HepG2 (cell line): ENCODE data around the gene ETFDH. TPM values are rescaled to one million over a fixed set of nuclear protein-coding genes. Genes with fewer than 3 reads are reported as not detected.

Experiments used
- FOXK2 ChIP-seq: fragments of 450-650 bp; IDR thresholded peaks from 2 replicates; pipeline ENCODE4 v1.6.1; 2016
- HOXA5 ChIP-seq: sonication (generic); formaldehyde crosslinking; IDR thresholded peaks from 2 replicates; pipeline ENCODE4 v1.4.0; 2020; ENCODE audit warnings: missing genetic modification reagents
- KLF12 ChIP-seq: sonication (generic); formaldehyde crosslinking; IDR thresholded peaks from 2 replicates; pipeline ENCODE4 v1.4.0; 2020; ENCODE audit warnings: missing genetic modification reagents, borderline replicate concordance
- LCORL ChIP-seq, 2 experiments: fragments of 450-650 bp in 1 of 2; sonication (generic) in 1 of 2; formaldehyde crosslinking in 1 of 2; IDR thresholded peaks; 2 replicates each; pipeline versions ENCODE4 v1.5.0 to v1.6.1; 2017 to 2020; ENCODE audit warnings: antibody characterized with exemption in 1 of 2, missing genetic modification reagents in 1 of 2
- PCBP2 ChIP-seq: fragments of 200-400 bp; formaldehyde crosslinking; optimal IDR thresholded peaks from 2 replicates; pipeline ENCODE3; 2018; ENCODE audit warnings: low read length, low read depth; ENCODE audit not compliant: poor library complexity, severe bottlenecking
- SMAD1 ChIP-seq: sonication (generic); formaldehyde crosslinking; IDR thresholded peaks from 2 replicates; pipeline ENCODE4 v1.4.0; 2020; ENCODE audit warnings: missing genetic modification reagents, low read depth, mild to moderate bottlenecking, borderline replicate concordance
- SRSF9 ChIP-seq: fragments of 200-400 bp; formaldehyde crosslinking; IDR thresholded peaks from 2 replicates; pipeline ENCODE4 v1.6.1; 2018; ENCODE audit warnings: borderline replicate concordance, mild to moderate bottlenecking, low read depth, low read length; ENCODE audit not compliant: insufficient read depth, poor library complexity, severe bottlenecking
- ZFP37 ChIP-seq: sonication (generic); formaldehyde crosslinking; IDR thresholded peaks from 2 replicates; pipeline ENCODE4 v1.4.0; 2020; ENCODE audit warnings: missing genetic modification reagents, borderline replicate concordance
- ZNF143 ChIP-seq: sonication (generic); formaldehyde crosslinking; IDR thresholded peaks from 2 replicates; pipeline ENCODE4 v1.4.0; 2020; ENCODE audit warnings: missing genetic modification reagents
- ZNF251 ChIP-seq: sonication (generic); formaldehyde crosslinking; IDR thresholded peaks from 2 replicates; pipeline ENCODE4 v1.9.0; 2021; ENCODE audit warnings: mild to moderate bottlenecking, missing genetic modification reagents
- ZNF350 ChIP-seq: sonication (generic); formaldehyde crosslinking; IDR thresholded peaks from 2 replicates; pipeline ENCODE4 v1.4.0; 2020; ENCODE audit warnings: mild to moderate bottlenecking, low read depth, missing genetic modification reagents, borderline replicate concordance
- ZNF354B ChIP-seq: sonication (generic); formaldehyde crosslinking; IDR thresholded peaks from 2 replicates; pipeline ENCODE4 v1.8.0; 2022; ENCODE audit warnings: mild to moderate bottlenecking, missing genetic modification reagents
- ZNF558 ChIP-seq: sonication (generic); formaldehyde crosslinking; IDR thresholded peaks from 2 replicates; pipeline ENCODE4 v1.9.0; 2022; ENCODE audit warnings: mild to moderate bottlenecking, missing genetic modification reagents, borderline replicate concordance
- ZZZ3 ChIP-seq: sonication (generic); formaldehyde crosslinking; IDR thresholded peaks from 2 replicates; pipeline ENCODE4 v1.4.0; 2020; ENCODE audit warnings: missing genetic modification reagents, mild to moderate bottlenecking, borderline replicate concordance
- polyA plus RNA-seq, 8 experiments: library from polyadenylated mRNA; depleted of rRNA in 3 of 8; stranded (reverse) in 7 of 8; unstranded in 1 of 8; fragments of >200 nt; fragmentation: Illumina TruSeq in 4 of 8; extraction: Trizol in 4 of 8; gene quantifications; 2 replicates each; pipeline versions ENCODE4 v1.2.1 to v1.2.3, GENCODE V29; 2011 to 2016; ENCODE audit warnings: low read depth in 4 of 8, missing spikeins in 1 of 8, mixed read lengths in 1 of 8; ENCODE audit not compliant: insufficient read depth in 1 of 8
- total RNA-seq, 5 experiments: library from RNA; depleted of rRNA; stranded (reverse); fragments of >200 nt; fragmentation: Illumina TruSeq; extraction: Trizol; gene quantifications; 2 replicates each; pipeline ENCODE4 v1.2.3, GENCODE V29; 2016; ENCODE audit warnings: low read depth in 1 of 5
- TF ChIP-seq, protein P1 (sequence below): fragments of 450-650 bp; IDR thresholded peaks from 2 replicates; pipeline ENCODE4 v1.6.1; 2016
- TF ChIP-seq, protein P2 (sequence below): sonication (generic); formaldehyde crosslinking; IDR thresholded peaks from 2 replicates; pipeline ENCODE4 v1.4.0; 2020; ENCODE audit warnings: mild to moderate bottlenecking, missing genetic modification reagents
- TF ChIP-seq, protein P3 (sequence below): sonication (generic); formaldehyde crosslinking; IDR thresholded peaks from 2 replicates; pipeline ENCODE4 v1.4.0; 2020; ENCODE audit warnings: missing genetic modification reagents
- TF ChIP-seq, protein P4 (sequence below): sonication (generic); formaldehyde crosslinking; IDR thresholded peaks from 2 replicates; pipeline ENCODE4 v1.4.0; 2020; ENCODE audit warnings: mild to moderate bottlenecking, missing genetic modification reagents, borderline replicate concordance

ETFDH gene
- total and polyA plus RNA-seq, 2 of the 13 experiments (the other 11 are each of a cell fraction or from before 2014, with no cell fraction given), result 14.7 to 17.8 TPM

DNA sequence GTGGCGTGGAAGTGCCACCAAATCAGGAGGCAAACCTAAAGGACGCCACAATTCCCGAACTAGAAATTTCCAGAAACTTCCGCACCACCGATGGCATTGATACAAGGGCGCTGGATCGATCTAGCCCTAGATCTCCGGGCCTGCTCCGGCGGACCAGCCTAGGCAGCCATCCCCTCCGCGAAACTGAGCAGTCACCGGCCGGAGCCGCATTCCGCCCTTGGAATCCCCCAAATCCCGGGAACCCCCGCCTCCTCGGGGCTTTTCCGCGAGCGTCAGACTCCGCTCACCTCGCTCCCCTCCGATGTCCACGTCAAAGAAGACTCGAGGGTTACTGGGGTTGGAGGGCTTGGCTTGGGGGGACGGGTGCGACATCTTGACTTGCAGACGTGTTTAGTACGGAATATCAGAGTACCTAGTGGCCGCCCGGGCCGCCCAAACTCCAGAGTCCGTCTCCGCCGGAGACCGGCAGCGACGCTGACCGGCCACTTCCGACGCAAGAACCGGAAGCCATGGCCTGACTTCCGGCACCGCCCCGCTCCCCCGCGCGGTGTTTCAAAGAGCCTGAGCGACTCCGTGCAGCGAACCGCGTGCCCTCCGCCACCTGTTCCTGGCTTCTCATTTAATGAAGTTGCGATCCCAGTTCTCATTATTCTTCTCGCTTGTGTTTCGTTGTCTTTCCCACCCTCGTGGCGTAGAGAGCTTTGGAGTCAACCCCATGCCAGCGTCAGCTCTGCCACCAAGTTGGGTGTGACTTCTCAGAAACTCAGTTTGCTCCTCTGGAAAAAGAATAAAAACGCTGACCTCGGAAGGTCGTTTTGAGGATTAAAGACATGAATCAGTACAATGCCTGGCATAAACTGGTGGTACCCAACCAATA, 51.1 kb downstream of the ETFDH start, which contains the start of gene PPID (continued):
- TF ChIP-seq SMAD1 (CRISPR knock-in tag), result 0 out of 2 replicates have a peak, but pooled peaks have one; percentile 36
- TF ChIP-seq, protein P1, sequence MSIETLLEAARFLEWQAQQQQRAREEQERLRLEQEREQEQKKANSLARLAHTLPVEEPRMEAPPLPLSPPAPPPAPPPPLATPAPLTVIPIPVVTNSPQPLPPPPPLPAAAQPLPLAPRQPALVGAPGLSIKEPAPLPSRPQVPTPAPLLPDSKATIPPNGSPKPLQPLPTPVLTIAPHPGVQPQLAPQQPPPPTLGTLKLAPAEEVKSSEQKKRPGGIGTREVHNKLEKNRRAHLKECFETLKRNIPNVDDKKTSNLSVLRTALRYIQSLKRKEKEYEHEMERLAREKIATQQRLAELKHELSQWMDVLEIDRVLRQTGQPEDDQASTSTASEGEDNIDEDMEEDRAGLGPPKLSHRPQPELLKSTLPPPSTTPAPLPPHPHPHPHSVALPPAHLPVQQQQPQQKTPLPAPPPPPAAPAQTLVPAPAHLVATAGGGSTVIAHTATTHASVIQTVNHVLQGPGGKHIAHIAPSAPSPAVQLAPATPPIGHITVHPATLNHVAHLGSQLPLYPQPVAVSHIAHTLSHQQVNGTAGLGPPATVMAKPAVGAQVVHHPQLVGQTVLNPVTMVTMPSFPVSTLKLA, result peak; percentile 58
- TF ChIP-seq, protein P2, sequence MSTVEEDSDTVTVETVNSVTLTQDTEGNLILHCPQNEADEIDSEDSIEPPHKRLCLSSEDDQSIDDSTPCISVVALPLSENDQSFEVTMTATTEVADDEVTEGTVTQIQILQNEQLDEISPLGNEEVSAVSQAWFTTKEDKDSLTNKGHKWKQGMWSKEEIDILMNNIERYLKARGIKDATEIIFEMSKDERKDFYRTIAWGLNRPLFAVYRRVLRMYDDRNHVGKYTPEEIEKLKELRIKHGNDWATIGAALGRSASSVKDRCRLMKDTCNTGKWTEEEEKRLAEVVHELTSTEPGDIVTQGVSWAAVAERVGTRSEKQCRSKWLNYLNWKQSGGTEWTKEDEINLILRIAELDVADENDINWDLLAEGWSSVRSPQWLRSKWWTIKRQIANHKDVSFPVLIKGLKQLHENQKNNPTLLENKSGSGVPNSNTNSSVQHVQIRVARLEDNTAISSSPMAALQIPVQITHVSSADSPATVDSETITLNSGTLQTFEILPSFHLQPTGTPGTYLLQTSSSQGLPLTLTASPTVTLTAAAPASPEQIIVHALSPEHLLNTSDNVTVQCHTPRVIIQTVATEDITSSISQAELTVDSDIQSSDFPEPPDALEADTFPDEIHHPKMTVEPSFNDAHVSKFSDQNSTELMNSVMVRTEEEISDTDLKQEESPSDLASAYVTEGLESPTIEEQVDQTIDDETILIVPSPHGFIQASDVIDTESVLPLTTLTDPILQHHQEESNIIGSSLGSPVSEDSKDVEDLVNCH (CRISPR knock-in tag), result no peak
- TF ChIP-seq ZZZ3 (CRISPR knock-in tag), result no peak
- no peak for TF ChIP-seq SRSF9
- TF ChIP-seq ZNF558 (CRISPR knock-in tag), result no peak; the same call in 1 of the 2 replicates
- TF ChIP-seq ZFP37 (CRISPR knock-in tag), result peak; percentile 92
- no peak for TF ChIP-seq PCBP2
- TF ChIP-seq ZNF143 (CRISPR knock-in tag), result peak; percentile 43; the same call in 1 of the 2 replicates
- TF ChIP-seq ZNF251, result no peak
- TF ChIP-seq, protein P3, sequence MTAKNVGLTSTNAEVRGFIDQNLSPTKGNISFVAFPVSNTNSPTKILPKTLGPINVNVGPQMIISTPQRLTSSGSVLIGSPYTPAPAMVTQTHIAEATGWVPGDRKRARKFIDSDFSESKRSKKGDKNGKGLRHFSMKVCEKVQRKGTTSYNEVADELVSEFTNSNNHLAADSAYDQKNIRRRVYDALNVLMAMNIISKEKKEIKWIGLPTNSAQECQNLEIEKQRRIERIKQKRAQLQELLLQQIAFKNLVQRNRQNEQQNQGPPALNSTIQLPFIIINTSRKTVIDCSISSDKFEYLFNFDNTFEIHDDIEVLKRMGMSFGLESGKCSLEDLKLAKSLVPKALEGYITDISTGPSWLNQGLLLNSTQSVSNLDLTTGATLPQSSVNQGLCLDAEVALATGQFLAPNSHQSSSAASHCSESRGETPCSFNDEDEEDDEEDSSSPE (CRISPR knock-in tag), result peak; percentile 96
- peak; percentile 84; the same call in 1 of the 2 replicates for TF ChIP-seq HOXA5 (CRISPR knock-in tag)
- TF ChIP-seq LCORL (IDR thresholded peaks at IDR 0.05), result no peak
- no peak for TF ChIP-seq LCORL (CRISPR knock-in tag; IDR thresholded peaks at IDR 0.05)
- TF ChIP-seq ZNF354B, result no peak
- TF ChIP-seq, protein P4, sequence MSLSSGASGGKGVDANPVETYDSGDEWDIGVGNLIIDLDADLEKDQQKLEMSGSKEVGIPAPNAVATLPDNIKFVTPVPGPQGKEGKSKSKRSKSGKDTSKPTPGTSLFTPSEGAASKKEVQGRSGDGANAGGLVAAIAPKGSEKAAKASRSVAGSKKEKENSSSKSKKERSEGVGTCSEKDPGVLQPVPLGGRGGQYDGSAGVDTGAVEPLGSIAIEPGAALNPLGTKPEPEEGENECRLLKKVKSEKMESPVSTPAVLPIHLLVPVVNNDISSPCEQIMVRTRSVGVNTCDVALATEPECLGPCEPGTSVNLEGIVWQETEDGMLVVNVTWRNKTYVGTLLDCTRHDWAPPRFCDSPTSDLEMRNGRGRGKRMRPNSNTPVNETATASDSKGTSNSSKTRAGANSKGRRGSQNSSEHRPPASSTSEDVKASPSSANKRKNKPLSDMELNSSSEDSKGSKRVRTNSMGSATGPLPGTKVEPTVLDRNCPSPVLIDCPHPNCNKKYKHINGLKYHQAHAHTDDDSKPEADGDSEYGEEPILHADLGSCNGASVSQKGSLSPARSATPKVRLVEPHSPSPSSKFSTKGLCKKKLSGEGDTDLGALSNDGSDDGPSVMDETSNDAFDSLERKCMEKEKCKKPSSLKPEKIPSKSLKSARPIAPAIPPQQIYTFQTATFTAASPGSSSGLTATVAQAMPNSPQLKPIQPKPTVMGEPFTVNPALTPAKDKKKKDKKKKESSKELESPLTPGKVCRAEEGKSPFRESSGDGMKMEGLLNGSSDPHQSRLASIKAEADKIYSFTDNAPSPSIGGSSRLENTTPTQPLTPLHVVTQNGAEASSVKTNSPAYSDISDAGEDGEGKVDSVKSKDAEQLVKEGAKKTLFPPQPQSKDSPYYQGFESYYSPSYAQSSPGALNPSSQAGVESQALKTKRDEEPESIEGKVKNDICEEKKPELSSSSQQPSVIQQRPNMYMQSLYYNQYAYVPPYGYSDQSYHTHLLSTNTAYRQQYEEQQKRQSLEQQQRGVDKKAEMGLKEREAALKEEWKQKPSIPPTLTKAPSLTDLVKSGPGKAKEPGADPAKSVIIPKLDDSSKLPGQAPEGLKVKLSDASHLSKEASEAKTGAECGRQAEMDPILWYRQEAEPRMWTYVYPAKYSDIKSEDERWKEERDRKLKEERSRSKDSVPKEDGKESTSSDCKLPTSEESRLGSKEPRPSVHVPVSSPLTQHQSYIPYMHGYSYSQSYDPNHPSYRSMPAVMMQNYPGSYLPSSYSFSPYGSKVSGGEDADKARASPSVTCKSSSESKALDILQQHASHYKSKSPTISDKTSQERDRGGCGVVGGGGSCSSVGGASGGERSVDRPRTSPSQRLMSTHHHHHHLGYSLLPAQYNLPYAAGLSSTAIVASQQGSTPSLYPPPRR (CRISPR knock-in tag), result peak; percentile 25; the same call in 1 of the 2 replicates
- TF ChIP-seq KLF12, result peak; percentile 100
- TF ChIP-seq ZNF350 (CRISPR knock-in tag), result no peak
- TF ChIP-seq FOXK2, result 0 out of 2 replicates have a peak, but pooled peaks have one; percentile 12
